A673 (cell line): ENCODE data around the gene UQCC2. TPM values are rescaled to one million over a fixed set of nuclear protein-coding genes. Genes with fewer than 3 reads are reported as not detected.

ENCODE experiments used
- BruUV-seq: library from RNA; stranded (reverse); fragments of 400-500 nt; replicated peaks from 2 replicates; lab custom pipeline; 2021; lab: Mats Ljungman, UMichigan
- CTCF ChIA-PET: fragments of 300-600 bp; sonication (Branson Sonifier 250); formaldehyde crosslinking; loops from one replicate; lab custom pipeline; 2022; ENCODE audit warnings: antibody characterized with exemption; lab: Charles Lee
- POLR2A ChIA-PET: fragments of 300-600 bp; sonication (Branson Sonifier 250); formaldehyde crosslinking; loops from one replicate; lab custom pipeline; 2022; ENCODE audit warnings: antibody characterized with exemption; ENCODE audit not compliant: low non-redundant PET; lab: Charles Lee
- DNase-seq: peaks from one replicate; pipeline ENCODE4 v3.0.0-alpha.2; 2015; ENCODE audit warnings: low spot score
- H3K27ac ChIP-seq: fragments of 200-600 bp; sonication (generic); 2 replicates; pipeline ENCODE4 v1.5.1; 2016; ENCODE audit warnings: mixed run types, low read depth, mild to moderate bottlenecking, mixed read lengths, antibody characterized with exemption, low read length; ENCODE audit not compliant: poor library complexity, severe bottlenecking
- H3K27me3 ChIP-seq: fragments of 200-600 bp; sonication (generic); replicated peaks from 2 replicates; pipeline ENCODE4 v1.6.1; 2017; ENCODE audit warnings: mixed run types, low read depth, mild to moderate bottlenecking, mixed read lengths, antibody characterized with exemption, low read length; ENCODE audit not compliant: insufficient read depth, poor library complexity
- H3K36me3 ChIP-seq: fragments of 200-600 bp; sonication (generic); 2 replicates; pipeline ENCODE4 v1.6.1; 2016; ENCODE audit warnings: mixed run types, mild to moderate bottlenecking, mixed read lengths, antibody characterized with exemption, low read length; ENCODE audit not compliant: insufficient read depth, poor library complexity, severe bottlenecking
- H3K4me1 ChIP-seq: fragments of 200-600 bp; sonication (generic); 2 replicates; pipeline ENCODE4 v1.6.1; 2017; ENCODE audit warnings: mixed run types, mild to moderate bottlenecking, mixed read lengths, antibody characterized with exemption, low read length; ENCODE audit not compliant: insufficient read depth, poor library complexity, severe bottlenecking
- H3K4me3 ChIP-seq: fragments of 200-600 bp; sonication (generic); 2 replicates; pipeline ENCODE4 v1.5.1; 2016; ENCODE audit warnings: low read depth, mixed run types, mild to moderate bottlenecking, mixed read lengths, low read length; ENCODE audit not compliant: poor library complexity, severe bottlenecking
- H3K9me3 ChIP-seq: fragments of 200-600 bp; sonication (generic); 2 replicates; pipeline ENCODE4 v1.6.1; 2016; ENCODE audit warnings: mixed run types, low read depth, mild to moderate bottlenecking, mixed read lengths, antibody characterized with exemption, low read length; ENCODE audit not compliant: poor library complexity, severe bottlenecking
- CTCF ChIP-seq: fragments of 300-800, 200-600 bp; sonication (generic); conservative IDR thresholded peaks from 2 replicates; pipeline ENCODE4 v1.5.1; 2017; ENCODE audit warnings: low read depth, mild to moderate bottlenecking, antibody characterized with exemption, low read length, moderate library complexity, mixed read lengths
- EZH2 ChIP-seq: fragments of 200-600 bp; sonication (generic); IDR thresholded peaks from 2 replicates; pipeline ENCODE4 v1.6.1; 2017; ENCODE audit warnings: borderline replicate concordance, low read depth, mild to moderate bottlenecking, mixed read lengths, antibody characterized with exemption, low read length; ENCODE audit not compliant: poor library complexity, severe bottlenecking
- intact Hi-C: fragments of 100-400 bp; cut with micrococcal nuclease; formaldehyde crosslinking; loops from one replicate; pipeline ENCODE4 v1.10.0; 2022; ENCODE audit not compliant: unreplicated experiment
- total RNA-seq: library from RNA; stranded (reverse); gene quantifications from 2 replicates; pipeline ENCODE4 v1.2.3, GENCODE V29; 2021

UQCC2 gene
- total RNA-seq, 1 experiment from 2014 or later = 124 TPM

GRCh38 chr6:33757906-33758305 lies 46.4 kb upstream of the UQCC2 start:
- BruUV-seq = no TSS peak
- intact Hi-C loops = no loop called here

GRCh38 chr6:33757113-33757512 lies 45.6 kb upstream of the UQCC2 start:
- intact Hi-C loops = no loop called here
- no TSS peak for BruUV-seq

More at GRCh38 chr6:33757906-33758305, 46.4 kb upstream of the UQCC2 start:
- CTCF ChIA-PET = interaction anchor here (0.6 kb wide), 1 partner anchor 17 kb away, joined by 5 read pairs; no protein-coding TSS in a partner anchor
- H3K27me3 ChIP-seq = no peaks in the 10 kb centered on the region
- POLR2A ChIA-PET = no interaction called here
- no peaks in the 10 kb centered on the region for H3K36me3 ChIP-seq
- H3K4me3 ChIP-seq = no peak overlapping the region
- no peak for TF ChIP-seq CTCF
- no peak for TF ChIP-seq EZH2
- no peaks in the 10 kb centered on the region for H3K9me3 ChIP-seq
- no peak overlapping the region for H3K27ac ChIP-seq
- no peak for DNase-seq
- peaks cover 13% of the 10 kb centered on the region for H3K4me1 ChIP-seq

GRCh38 chr6:33756211-33756954 lies 44.9 kb upstream of the UQCC2 start:
- H3K9me3 ChIP-seq = no peaks in the 10 kb centered on the region
- TF ChIP-seq CTCF = no peak
- TF ChIP-seq EZH2 = no peak
- no TSS peak for BruUV-seq
- ChIA-PET CTCF (no interaction called here), POLR2A (no interaction called here)
- DNase-seq = no peak
- no peak overlapping the region for H3K4me3 ChIP-seq
- peaks cover 21% of the 10 kb centered on the region for H3K4me1 ChIP-seq
- intact Hi-C loops = no loop called here
- H3K27me3 ChIP-seq = no peaks in the 10 kb centered on the region
- H3K27ac ChIP-seq = no peak overlapping the region
- H3K36me3 ChIP-seq = no peaks in the 10 kb centered on the region

More at GRCh38 chr6:33757113-33757512, 45.6 kb upstream of the UQCC2 start:
- no peak overlapping the region for H3K4me3 ChIP-seq
- H3K27ac ChIP-seq = no peak overlapping the region
- H3K9me3 ChIP-seq = no peaks in the 10 kb centered on the region
- no peaks in the 10 kb centered on the region for H3K27me3 ChIP-seq
- DNase-seq = no peak
- ChIA-PET CTCF (no interaction called here), POLR2A (no interaction called here)
- TF ChIP-seq EZH2 (no peak), CTCF (no peak)
- H3K4me1 ChIP-seq = peaks cover 18% of the 10 kb centered on the region
- H3K36me3 ChIP-seq = no peaks in the 10 kb centered on the region
